Forelimb muscle (tissue), 1 donor: ENCODE measurements around the gene WAPL. TPM values are rescaled to one million over a fixed set of nuclear protein-coding genes. Genes with fewer than 3 reads are reported as not detected.

ENCODE experiments used
- DNase-seq: peaks from one replicate; pipeline ENCODE4 v3.0.0-alpha.2; 2013; ENCODE audit warnings: low read depth
- polyA plus RNA-seq: library from polyadenylated mRNA; unstranded; fragments of 120-200 nt; gene quantifications from one replicate; pipeline ENCODE4 v1.2.1, GENCODE V29; 2013; ENCODE audit not compliant: insufficient read length

The WAPL gene
- polyA plus RNA-seq, 1 donor = 26.6 TPM

DNA sequence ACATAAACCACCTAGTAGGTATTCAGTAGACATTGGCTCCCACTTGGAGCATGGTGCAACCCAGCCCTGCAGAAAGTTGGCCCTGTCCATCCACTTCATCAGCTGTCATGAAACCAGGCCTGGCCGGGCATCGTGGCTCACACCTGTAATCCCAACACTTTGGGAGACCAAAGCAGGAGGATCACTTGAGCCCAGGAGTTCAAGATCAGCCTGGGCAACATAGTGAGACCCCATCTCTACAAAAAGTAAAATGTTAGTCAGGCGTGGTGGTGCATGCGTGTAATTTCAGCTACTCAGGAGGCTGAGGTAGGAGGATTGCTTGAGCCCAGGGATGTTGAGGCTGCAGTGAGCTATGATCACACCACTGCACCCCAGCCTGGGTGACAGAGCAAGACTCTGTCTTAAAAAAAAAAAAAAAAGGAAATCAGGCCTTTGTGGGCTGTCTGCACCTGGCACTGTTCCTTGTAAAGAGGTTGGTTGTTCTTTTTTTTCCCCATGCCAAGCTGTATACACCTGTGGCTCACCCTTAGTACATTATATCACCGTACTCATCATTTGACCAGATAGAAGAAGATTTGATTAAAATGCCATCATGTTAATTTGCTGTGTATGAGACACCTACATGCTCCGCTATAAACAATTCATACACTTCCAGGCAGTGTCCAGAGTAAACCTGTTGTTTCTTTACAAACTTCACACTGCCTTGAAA lies 109.6 kb downstream of the WAPL start:
- no peak for DNase-seq

DNA sequence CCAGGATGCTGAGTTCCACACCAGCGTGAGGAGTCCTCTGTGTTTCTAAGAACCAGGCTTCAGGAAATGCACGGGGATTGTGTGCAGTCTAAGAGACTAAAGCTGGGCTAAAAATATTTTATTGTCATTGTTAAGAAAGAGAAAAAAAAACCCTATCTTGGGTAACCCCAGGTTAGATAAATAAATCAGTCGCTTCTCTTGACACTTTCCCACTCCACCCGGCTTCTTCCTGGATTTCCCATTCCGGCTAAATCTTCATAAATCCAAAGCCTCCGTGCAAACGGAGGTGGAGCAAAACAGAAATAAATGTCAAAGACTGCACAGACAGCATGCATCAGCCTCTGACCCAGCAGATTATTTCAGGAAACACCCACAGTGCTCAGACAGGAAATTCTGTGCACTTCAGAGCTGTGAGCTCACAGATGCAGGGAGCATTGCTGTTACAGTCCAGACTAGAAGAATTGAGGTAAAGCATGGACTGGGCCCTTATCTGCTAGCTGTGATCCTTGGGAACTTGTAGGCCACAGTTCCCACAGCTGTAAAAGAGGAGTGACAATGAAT lies 110.2 kb downstream of the WAPL start:
- DNase-seq = no peak

DNA sequence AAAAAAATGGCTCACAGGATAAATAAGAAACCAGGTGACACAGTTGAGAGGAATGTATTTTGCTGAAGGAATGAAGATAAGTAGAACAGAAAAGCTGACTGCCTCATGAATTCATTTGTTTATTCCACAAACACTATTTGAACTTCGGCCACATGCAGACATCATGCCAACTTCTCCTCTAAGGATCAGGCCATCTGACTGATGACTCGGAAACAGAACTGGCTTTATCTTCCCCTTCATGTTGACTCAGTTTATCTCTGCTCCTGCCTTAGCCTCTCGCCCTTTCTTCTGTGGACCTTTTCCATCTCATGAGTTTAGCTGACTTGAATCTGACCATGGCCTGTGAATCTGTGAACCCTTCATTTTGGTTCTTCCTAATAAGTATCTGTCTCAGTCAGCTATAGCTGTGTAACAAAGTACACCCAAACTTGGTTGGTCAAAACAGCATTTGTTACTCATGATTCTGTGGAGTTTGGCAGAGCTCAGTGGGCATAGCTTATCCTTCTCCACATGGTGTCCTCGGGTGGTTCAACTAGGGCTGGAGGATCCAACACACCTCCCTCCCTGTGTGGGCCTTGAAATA lies 111.0 kb downstream of the WAPL start:
- DNase-seq = no peak

DNA sequence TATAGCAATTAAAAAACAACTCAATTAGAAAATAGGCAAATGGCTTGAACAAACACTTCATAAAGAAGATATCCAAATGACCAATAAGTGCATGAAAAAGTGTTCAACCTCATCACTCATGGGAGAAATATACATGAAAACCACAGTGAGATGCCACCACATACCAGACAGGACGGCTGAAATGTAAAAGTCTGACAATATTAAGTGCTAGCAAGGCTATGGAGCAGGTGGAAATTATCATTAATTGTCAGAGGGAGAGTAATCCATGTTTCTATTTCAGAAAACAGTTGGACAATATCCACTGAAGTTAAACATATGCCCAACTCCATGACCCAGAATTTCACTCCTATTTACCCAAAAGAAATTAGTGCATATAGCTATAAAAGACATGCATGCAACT lies 112.4 kb downstream of the WAPL start:
- no peak for DNase-seq

DNA sequence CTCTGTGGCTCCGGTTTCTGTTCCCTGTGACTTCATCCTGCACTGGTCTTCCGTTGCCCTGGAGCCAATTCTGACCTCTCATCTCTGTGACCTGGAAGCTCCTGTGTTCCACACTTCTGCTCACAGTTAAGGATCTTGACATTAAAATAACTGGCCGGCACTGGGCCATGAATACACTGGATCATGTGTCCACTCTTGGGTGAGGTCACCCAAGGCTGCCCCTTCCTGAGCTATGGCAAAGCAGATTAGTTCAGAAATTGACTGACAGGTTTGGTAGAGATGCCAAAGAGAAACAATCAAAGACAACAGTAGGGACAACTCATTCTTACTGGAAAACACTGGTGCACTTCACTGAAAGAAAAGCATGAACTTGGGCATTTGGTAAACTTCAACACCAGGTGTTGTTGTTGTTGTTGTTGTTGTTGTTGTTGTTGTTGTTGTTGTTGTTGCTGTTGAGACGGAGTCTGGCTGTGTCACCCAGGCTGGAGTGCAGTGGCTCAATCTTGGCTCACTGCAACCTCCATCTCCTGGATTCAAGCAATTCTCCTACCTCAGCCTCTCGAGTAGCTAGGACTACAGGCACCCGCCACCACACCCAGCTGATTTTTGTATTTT lies 118.3 kb downstream of the WAPL start:
- DNase-seq = no peak

DNA sequence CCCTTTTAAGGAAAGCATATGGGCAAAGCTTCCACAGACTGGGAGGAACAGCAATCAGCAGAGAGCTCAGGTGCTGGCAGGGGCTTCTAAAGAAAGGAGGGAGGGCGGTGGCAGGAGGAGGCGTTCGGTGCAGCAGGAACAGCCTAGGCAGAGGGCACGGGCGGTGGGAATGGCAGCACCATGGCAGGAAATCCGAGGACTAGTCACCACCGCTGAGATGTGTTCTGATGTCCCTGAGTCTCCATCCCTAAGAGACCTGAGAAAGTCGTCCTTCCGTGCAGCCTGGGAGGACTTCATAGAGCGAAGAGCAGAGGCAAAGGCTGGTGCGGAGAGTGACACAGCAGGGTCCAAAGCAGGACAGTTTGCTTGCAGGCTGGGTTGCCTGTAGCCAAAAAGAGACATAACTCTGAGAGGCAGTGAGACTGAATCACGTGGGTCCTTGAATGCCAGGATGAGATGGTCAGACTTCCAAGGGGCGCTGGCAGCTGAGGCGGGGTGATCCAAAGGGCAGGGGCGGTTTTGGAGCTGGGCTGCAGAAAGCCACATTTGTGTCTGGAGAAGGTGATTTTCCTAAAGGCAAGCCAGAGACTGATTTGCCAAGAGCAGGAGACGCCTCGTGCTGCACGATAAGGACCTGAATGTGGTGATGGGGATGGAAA lies 119.2 kb downstream of the WAPL start:
- no peak for DNase-seq

DNA sequence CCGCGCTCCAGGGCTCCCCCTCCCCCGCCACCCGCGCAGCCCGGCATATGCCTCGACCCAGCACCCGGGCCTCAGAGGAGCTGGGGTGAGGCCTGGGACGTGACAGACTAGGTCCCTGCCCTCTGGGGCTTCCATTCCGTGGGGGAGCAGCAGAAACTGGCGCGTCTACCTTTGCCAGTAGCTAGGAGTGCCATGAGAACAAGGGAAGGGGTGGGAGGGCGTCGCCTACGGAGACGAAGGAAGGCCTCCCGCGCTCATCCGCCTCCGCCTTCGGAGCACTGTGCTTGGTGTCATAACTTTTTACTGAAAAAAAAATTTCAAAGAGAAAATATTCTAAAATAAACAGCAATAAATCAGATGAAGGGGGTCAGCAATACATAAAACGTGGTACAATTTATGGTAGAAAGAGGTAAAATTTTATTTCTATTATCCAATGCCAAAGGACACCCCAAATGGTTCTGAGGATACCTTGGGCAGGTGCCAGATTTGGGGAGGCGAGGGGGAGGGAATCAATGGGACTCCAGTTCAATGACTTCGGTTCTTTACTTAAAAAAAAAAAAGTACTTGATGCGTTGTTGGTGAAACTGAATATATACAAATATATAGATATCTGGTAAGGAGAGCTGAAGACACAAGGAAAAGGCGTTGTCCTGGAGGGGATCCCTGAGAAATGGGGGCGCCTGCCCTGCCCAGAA lies 119.9 kb downstream of the WAPL start:
- no peak for DNase-seq

DNA sequence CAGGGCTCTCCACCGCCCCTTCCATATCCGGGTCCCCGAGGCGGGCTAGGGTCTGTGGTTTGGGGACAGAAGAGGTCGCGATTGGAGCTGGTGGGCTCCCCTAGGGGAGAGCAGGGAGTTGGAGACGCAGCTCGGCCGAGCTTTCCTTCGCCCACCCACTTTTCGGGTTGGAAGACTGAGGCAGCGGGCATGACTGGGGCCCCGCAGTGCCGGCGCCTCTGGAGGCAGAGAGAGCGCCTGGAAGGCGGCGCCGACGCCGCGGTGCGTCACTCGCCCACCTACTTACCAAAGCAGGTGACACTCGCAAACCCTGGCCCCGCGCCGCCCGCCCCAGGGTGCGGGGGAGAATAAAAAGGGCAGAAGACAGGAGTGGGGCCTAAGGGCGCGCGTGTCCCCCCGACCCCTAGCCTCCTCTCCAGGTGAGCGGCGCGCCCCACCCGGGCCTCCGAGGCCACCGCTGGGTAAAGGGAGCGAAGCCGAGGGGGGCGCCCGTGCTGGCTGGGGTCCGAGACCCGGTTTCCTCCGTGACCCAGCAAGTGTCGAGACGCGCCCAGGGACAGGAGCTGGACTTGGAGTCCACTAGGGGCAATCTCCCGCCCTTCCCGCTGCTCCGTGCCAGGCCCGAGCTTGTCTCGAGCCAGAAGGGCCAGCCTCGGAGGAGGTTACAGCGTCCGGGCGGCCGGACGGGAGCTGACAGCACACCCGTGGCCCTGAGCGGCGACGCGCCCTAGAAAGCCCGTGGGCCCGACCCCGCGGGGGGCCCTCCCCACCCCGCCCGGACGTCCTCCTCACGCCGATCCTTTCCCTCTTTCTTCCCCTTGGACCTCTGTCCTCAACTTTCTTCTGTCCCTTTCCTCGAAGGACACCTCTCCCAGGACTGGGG lies 120.6 kb downstream of the WAPL start:
- no peak for DNase-seq

DNA sequence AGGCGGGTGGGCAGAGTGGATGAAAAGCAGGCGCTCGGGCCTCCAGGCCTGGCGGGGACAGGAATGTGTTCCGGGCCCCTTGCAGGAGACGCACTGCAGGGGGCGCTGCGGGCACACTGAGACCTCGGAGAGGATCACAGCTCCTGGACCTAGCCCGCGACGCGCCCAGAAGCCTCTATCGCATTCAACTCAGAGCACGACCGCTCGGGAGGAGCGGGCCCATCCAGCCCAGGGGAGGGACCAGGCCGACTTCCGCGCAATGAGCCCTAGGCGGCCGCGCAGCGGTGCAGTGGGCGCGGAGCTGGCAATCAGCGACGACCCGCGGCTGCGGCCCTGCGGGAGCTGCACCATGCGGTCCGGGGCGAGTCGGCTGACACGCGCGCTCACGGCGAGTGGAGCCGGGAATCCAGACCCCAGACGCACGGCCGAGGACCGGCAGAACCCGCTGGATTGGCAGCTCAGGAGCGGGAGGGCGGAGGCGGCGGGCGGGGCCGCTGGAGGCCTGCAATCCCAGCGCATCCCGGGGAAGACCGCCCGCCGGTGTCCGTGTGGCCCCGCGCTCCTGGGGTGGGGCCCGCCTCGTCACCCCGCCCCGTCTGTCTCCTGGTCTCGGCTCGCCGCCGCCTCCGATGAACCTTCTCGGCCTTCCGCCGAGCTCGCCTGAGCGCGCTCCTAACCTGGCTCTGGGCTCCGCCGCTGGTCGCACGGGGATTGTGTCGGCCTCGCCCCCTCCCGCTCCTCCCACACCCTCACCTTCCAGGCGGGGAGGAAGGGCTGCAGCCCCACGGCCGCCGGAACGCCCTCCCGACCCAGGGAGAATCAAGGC lies 121.5 kb downstream of the WAPL start:
- DNase-seq = peak; percentile 52

DNA sequence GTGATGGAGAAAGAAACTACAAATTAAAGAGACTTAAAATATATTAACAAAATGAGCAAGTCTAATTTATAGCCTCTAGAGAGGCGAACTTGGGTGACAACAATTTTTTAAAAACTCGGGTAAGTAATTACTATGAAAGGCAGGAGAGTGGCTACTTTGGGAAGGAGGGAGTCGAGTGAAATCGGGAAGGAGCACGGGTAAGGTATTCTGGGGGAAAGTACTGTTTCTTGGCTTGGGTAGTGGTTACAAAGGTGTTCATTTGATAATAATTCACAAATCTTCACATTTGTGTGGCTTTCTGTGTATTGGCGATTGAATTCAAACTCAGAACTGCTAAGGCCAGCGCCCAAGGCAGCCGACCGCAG lies 122.1 kb downstream of the WAPL start:
- DNase-seq = no peak

DNA sequence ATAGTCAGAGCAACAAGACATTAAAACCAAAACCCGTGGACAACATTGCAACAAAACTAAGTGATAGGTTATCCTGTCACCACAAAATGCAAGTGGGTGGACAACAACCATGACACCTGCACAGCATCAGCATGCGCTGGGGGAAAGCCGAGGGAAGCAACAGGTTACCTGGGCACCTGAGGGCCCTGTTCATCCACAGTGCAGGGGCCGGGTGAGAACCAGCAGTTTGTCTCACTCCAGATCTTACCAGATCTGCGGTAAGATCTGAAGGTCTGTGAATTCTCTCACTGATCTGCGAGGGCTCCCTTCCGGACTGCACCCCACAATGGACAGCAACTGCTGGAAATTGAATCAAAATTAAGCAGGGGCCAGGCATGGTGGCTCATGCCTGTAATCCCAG lies 124.5 kb downstream of the WAPL start:
- no peak for DNase-seq

DNA sequence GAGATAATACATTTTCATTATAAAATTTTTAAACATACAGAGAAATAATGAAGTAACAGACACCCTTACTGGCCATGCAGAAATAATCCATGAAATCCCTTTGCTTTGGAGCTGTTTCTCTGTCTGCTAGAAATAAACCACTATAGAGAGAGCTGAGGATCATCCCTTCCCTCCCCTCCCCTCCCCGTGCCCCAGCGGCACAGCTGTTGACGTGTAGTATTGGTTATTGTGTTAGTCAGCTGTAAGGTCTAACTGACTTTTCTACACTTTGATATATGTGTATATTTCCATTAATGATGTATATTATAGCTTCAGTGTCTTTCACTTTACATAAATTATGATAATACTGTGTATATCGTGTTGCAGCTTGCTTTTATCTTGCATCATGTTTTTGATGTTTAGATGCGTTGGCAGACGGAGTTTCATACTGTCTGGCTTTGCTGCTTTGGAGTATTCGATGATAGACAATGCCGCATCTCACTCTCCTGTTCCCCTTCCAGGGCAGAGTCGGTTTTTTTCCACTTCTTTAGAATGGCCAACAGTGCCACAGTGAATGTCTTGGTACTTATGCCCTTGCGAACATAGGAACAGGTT lies 127.6 kb downstream of the WAPL start:
- no peak for DNase-seq

DNA sequence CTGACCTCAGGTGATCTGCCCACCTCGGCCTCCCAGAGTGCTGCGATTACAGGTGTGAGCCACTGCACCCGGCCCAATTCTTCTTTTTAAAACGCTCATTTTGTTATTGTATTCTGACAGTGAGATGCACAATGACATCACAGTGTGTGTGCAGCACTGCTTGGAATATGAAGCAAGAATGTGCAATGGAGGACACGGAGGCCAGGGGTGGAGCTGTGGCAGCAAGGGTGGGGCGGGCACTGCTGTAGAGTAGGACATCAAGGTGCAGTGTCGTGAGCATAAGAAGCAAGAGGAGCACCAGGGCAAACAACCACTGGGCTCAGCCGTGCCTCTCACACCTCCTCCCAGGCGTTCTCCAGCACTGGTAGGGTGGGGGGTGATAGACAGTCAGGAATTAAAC lies 128.2 kb downstream of the WAPL start:
- no peak for DNase-seq

DNA sequence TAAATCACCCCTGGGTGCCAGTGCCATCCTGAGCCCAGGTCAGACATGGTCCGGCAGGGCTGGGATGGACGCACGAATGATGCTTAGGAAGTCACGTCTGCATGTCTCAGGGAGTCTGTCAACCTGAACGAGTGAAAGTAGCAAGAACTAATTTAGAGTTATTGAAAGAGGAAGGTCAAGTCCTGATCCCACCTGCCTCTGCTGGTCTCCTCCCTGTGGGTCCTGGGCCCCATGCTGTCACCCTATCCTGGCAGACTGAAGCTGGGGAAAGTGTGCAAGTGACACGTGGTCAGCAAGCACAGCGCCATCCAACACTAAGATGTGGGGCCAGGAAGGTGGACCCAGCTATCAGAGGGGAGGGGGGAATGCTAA lies 128.9 kb downstream of the WAPL start:
- DNase-seq = no peak

DNA sequence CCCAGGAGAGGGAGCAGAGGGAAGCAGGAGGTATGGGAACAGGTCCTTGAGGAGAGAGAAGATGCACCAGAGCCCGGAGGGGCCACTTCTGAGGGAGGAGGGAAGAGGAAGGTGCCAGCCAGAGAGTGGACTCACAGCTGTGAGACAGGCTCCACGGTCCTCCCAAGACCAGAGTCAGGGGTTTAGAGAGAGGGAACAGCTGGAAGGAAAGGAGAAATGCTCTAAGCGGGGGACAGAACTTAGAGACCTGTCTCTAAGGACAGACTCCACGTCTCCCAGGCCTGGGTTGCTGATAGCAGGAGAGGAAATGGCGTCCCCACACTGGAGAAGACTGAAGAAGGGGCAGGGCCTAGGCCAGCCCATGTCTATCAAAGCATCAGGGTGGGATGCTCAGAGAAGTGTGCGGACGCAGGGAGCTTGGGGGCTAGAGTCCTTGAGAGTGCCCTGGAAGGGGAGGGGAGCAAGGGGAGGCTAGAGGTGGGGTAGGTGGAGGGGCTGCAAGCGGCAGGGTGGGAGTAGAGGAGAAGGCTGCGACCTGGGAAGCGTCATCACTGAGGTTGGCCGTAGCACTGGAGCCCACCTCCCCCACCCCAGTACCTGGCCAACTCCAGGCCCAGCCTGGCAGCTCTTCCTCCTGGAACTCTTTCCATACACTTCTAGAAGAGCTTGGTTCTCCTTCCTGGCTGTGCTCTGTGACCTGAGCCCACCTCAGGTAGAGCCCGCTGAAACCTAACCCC lies 129.4 kb downstream of the WAPL start:
- DNase-seq = no peak

DNA sequence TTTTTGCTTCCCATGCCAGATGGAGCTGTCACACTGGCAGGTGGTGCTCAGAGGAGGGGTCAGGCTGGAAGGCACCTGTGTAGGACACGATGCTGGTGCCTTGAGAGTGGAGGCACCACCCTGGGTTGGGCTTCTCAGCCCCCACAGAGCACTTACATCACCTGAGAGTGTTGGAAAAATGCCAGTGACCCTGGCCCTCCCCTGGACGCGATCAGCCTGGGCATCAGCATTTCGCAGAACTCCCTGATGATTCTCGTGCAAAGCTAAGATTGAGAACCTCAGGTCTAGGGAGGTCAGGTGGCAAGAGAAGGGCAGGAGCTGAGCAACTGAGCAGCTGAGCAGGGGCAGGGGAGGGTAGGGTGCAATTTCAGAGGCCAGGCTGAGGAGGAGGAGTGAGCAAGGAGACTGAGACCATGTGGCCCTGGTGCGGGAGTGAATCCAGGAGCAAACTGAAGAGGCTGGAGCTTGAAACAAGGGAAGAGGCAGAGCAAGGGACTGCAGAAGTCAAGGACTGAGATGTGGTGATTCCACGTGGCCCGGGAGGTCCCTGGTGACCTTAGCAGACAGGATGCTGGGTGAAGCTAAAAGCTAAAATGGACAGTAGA lies 130.3 kb downstream of the WAPL start:
- no peak for DNase-seq

DNA sequence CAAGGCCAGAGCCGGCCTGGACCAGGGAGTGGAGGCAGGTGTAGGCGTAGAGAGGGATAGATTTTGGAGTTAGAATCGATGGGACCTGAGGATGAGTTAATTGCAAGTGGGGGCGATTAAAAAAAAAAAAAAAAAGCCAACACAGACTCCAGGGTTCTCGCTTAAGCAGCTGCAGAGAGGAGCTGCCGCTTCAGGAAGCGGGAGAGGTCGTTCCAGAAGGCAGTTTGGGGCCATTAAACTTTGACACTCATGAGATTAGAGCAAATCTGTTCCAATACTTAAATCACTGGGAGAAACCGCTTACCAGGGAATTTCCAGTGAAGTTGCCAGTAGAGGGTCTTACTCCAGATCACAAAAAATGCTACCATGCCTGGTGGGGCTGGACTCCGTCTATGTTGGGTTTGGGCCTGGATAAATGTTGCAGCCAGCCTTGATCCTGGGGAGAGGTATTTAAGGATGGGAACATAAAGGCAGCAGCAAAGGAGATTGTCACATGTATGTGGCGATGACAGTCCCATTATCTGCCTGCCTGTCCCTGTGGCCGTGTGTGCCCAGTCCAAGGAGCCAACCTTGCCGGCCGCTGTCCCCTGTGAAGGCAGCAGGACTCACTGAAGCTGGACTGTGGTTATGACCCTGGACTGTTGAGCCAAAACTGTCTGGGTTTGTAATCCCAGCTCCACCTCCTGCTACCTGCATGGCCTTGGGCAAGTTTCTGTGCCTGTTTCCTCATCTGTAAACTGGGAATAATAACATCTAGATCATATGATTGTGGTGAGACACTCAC lies 131.1 kb downstream of the WAPL start:
- DNase-seq = no peak
